GM10847 (cell line): ENCODE results near the gene INSIG1.

Source experiments
- POLR2A ChIP-seq: IDR thresholded peaks from 2 replicates; pipeline ENCODE4 v1.6.1; 2011; ENCODE audit not compliant: insufficient read length; ENCODE audit errors: extremely low read depth

The INSIG1 gene

GRCh38 chr7:155276042-155276799 is 21.5 kb upstream of the INSIG1 start:
- no peak for TF ChIP-seq POLR2A

GRCh38 chr7:155276800-155277375 is 20.8 kb upstream of the INSIG1 start:
- no peak for TF ChIP-seq POLR2A

GRCh38 chr7:155277385-155277994 is 20.2 kb upstream of the INSIG1 start:
- TF ChIP-seq POLR2A: no peak

GRCh38 chr7:155278921-155279320 is 18.8 kb upstream of the INSIG1 start:
- TF ChIP-seq POLR2A: no peak

DNA sequence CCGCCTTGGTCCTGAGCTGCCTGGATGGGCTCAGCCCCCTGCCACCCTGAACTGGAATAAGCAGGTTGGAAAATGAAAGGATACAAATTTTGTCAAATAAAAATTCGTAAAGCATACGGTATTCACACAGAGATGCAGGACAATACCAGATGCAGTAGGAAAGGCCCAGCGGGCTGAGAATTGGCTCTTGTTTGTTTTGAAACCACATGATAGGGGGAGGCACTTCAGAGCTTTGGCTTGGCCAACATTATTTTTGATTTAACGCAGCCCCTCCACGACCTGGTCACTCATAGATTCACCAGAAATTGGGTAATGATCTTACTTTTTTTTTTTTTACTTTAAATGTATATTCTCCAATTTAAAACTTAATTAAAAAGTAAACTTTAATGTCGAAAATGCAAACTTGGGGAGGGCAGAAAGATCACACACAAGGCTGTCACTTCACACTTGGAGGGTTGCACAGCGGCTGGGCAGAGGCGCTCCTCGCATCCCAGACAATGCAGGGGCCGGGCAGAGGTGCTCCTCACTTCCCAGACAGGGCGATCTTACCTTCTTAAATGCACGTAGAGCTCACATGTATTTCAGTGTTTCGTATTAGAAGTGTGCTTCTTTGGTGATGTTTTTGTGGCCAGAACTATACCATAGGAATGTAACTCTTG is 17.8 kb upstream of the INSIG1 start:
- no peak for TF ChIP-seq POLR2A

- TF ChIP-seq POLR2A: no peak
Measured at GRCh38 chr7:155280446-155281397, 17.0 kb upstream of the INSIG1 start.

- no peak for TF ChIP-seq POLR2A
Measured at GRCh38 chr7:155281398-155281969, 16.2 kb upstream of the INSIG1 start.

- no peak for TF ChIP-seq POLR2A
Measured at GRCh38 chr7:155282671-155283070, 15.0 kb upstream of the INSIG1 start.

GRCh38 chr7:155283565-155284194 is 14.0 kb upstream of the INSIG1 start:
- no peak for TF ChIP-seq POLR2A

GRCh38 chr7:155284496-155285274 is 13.0 kb upstream of the INSIG1 start:
- TF ChIP-seq POLR2A: no peak

DNA sequence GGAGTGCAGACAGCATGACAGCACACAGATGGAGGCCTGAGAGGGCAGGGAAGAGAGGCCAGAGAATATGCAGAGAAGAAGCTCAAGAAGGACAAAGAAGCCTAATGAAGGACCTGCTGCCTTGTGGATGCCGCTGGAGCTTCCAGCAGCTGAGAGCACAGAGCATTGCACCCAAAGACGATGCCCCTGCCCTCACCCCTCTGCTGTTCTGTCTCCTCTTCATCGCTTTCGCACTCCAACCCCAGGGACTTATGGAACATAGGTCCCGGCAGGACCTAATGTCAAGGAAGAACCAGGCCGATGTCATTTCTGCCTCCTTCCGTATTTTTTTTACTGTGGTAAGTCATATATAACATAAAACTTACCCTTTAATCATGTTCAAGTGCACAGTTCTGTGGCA is 12.3 kb upstream of the INSIG1 start:
- no peak for TF ChIP-seq POLR2A

DNA sequence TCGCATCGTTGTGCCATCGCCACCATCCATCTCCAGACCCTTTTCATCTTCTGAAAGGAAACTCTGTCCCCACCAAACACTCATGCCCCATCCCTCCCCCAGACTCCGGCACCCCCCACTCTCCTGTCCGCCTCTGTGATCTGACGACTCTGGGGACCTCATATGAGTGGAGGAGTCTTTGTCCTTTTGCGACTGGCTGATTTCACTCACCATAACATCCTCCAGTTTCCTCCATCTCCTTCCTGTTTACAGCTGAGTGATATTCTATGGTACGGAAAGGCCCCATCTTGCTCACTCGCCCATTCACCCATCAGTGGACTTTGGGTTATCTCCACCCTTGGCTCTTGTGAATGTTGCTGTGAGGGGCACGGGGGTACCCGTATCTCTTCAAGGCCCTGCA is 11.8 kb upstream of the INSIG1 start:
- TF ChIP-seq POLR2A: no peak

DNA sequence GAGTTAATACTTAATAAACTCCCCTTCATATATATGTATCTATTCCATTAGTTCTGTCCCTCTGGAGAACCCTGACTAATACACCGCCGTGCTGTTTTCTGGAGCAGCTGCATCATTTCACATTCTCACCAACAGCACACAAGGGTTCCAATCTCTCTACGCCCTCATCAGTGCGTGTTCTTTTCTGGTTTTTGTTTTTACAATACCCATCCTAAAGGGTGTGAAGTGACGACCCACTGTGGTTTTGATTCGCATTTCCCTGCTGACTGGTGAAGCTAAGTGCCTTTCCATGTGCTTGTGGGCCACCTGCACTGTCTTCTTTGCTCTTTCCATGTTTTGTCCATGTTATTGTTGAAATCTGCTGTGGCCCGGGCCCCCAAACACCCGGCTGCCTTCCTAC is 11.0 kb upstream of the INSIG1 start:
- TF ChIP-seq POLR2A: no peak

DNA sequence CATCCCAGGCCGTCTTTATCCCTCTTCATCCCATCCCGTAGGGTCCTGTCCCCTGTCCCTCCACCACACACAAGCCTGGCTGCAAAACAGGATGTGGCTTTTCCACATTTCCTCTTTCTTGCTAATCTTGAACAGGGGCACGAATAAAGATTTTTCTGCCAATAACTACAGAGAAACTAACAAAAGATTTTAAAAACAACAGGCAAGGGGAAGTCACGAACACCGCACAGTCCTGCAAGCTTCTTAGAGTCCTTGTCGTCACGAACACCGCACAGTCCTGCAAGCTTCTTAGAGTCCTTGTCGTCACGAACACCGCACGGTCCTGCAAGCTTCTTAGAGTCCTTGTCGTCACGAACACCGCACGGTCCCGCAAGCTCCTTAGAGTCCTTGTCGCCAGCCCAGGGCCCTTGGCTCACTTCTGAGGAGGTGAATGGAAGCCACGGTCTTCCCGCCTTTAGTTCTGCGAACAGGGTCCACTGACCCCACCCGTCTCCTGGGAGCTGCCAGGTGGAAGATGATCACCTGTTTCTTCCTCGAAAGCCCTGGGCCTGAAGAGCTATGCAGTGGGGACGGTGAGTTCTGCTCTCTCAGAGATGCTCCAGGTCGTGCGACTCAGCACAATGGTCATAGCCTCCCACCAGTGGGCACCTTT is 10.3 kb upstream of the INSIG1 start:
- TF ChIP-seq POLR2A: no peak
